DOHH2 (cell line): Measurements from ENCODE around the gene DDHD1.

Experiments
- H3F3A ChIP-seq: fragments of 200-600 bp; sonication (generic), shearing (Covaris generic); 2 replicates; pipeline ENCODE4 v1.6.0; 2016; ENCODE audit warnings: antibody characterized with exemption, mild to moderate bottlenecking; ENCODE audit not compliant: control insufficient read depth, insufficient read depth
- H3K27ac ChIP-seq: fragments of 200-600 bp; sonication (generic); 2 replicates; pipeline ENCODE4 v1.5.1; 2014; ENCODE audit warnings: low read depth, mild to moderate bottlenecking, low read length, moderate library complexity
- H3K27me3 ChIP-seq: fragments of 200-600 bp; sonication (generic); 2 replicates; pipeline ENCODE4 v1.6.1; 2014; ENCODE audit warnings: mild to moderate bottlenecking, low read length, mixed read lengths; ENCODE audit not compliant: control insufficient read depth
- H3K36me3 ChIP-seq: fragments of 200-600 bp; sonication (generic); 2 replicates; pipeline ENCODE4 v1.6.1; 2014; ENCODE audit warnings: mild to moderate bottlenecking, low read length, moderate library complexity, mixed read lengths; ENCODE audit not compliant: control insufficient read depth
- H3K4me1 ChIP-seq: fragments of 200-600 bp; sonication (generic); 2 replicates; pipeline ENCODE4 v1.6.1; 2014; ENCODE audit warnings: mild to moderate bottlenecking, low read length, mixed read lengths; ENCODE audit not compliant: control insufficient read depth
- H3K4me2 ChIP-seq: fragments of 200-600 bp; sonication (generic); 2 replicates; pipeline ENCODE4 v1.6.0; 2014; ENCODE audit warnings: mild to moderate bottlenecking, low read length, moderate library complexity
- H3K4me3 ChIP-seq: fragments of 200-600 bp; sonication (generic); 2 replicates; pipeline ENCODE4 v1.5.1; 2014; ENCODE audit warnings: mild to moderate bottlenecking, low read length, mixed read lengths
- H3K79me2 ChIP-seq: fragments of 200-600 bp; sonication (generic); 2 replicates; pipeline ENCODE4 v1.6.1; 2014; ENCODE audit warnings: mild to moderate bottlenecking, low read length, mixed read lengths; ENCODE audit not compliant: control insufficient read depth
- H3K9me2 ChIP-seq: fragments of 200-600 bp; sonication (generic); replicated peaks from 2 replicates; pipeline ENCODE4 v1.6.1; 2014; ENCODE audit warnings: mild to moderate bottlenecking, low read length, mixed read lengths; ENCODE audit not compliant: control insufficient read depth
- H3K9me3 ChIP-seq: fragments of 200-600 bp; sonication (generic); 2 replicates; pipeline ENCODE4 v1.6.1; 2014; ENCODE audit warnings: antibody characterized with exemption, low read length, mixed read lengths; ENCODE audit not compliant: control insufficient read depth, insufficient read depth
- H4K20me1 ChIP-seq: fragments of 200-600 bp; sonication (generic); 2 replicates; pipeline ENCODE4 v1.6.0; 2014; ENCODE audit warnings: low read depth, mild to moderate bottlenecking, antibody characterized with exemption, low read length, moderate library complexity; ENCODE audit not compliant: control insufficient read depth, insufficient read depth
- EZH2phosphoT487 ChIP-seq: fragments of 200-600 bp; sonication (generic); IDR thresholded peaks from 2 replicates; pipeline ENCODE4 v1.6.1; 2017; ENCODE audit warnings: borderline replicate concordance, mild to moderate bottlenecking, antibody characterized with exemption, low read length, moderate library complexity, mixed read lengths
- TF ChIP-seq, protein P1 (sequence below): fragments of 200-600 bp; sonication (generic); IDR thresholded peaks from one replicate; pipeline ENCODE4 v1.5.1; 2014; ENCODE audit warnings: antibody characterized with exemption, mild to moderate bottlenecking, low read depth, low read length; ENCODE audit not compliant: poor library complexity, severe bottlenecking

Gene DDHD1

DNA sequence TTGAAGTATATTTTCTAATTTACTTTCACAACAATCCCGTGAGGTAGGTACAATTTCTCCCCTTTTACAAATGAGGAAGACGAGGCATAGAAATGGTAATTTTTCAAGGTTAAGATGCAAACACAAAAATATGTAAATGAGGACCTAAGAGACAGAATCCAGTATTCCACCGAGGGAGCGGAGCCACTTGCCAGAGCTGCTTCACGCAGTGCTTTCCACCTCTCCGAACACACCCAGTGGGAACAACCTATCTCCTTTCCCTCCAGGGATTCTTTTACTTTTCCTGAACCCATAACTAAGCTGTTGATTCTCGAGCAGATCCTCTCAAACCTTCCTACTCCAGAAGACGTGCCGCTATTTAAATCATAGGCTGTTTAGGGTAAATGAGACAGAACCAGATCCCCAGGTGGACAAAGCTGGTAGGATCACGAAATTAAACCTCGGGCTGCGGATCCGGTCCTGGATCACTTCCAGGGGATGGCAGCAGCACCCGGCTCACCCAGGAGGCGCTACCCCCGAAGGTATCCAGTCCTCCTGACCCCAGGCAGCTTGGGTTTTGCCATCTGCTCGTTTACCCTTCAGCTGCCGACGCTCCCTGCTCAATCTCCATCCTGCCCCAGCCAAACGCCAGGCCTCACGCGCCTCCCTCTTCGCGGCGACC is 1.5 kb downstream of the DDHD1 start:
- H3K9me3 ChIP-seq = no peaks in the 10 kb centered on the region
- H3K9me2 ChIP-seq = no peaks in the 10 kb centered on the region
- peaks cover 13% of the 10 kb centered on the region; the same call in 1 of the 2 replicates for H3F3A ChIP-seq
- H3K4me2 ChIP-seq = peak overlapping the region; percentile 85
- peaks cover 22% of the 10 kb centered on the region; the same call in 1 of the 2 replicates for H3K36me3 ChIP-seq
- H3K79me2 ChIP-seq = peaks cover 62% of the 10 kb centered on the region
- peak overlapping the region; percentile 94 for H3K4me3 ChIP-seq
- peaks cover 51% of the 10 kb centered on the region for H3K4me1 ChIP-seq
- H3K27ac ChIP-seq = peak overlapping the region; percentile 75
- H4K20me1 ChIP-seq = peaks cover 31% of the 10 kb centered on the region
- no peak for TF ChIP-seq EZH2phosphoT487
- TF ChIP-seq, protein P1, sequence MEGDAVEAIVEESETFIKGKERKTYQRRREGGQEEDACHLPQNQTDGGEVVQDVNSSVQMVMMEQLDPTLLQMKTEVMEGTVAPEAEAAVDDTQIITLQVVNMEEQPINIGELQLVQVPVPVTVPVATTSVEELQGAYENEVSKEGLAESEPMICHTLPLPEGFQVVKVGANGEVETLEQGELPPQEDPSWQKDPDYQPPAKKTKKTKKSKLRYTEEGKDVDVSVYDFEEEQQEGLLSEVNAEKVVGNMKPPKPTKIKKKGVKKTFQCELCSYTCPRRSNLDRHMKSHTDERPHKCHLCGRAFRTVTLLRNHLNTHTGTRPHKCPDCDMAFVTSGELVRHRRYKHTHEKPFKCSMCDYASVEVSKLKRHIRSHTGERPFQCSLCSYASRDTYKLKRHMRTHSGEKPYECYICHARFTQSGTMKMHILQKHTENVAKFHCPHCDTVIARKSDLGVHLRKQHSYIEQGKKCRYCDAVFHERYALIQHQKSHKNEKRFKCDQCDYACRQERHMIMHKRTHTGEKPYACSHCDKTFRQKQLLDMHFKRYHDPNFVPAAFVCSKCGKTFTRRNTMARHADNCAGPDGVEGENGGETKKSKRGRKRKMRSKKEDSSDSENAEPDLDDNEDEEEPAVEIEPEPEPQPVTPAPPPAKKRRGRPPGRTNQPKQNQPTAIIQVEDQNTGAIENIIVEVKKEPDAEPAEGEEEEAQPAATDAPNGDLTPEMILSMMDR = no peak
- H3K27me3 ChIP-seq = no peaks in the 10 kb centered on the region

DNA sequence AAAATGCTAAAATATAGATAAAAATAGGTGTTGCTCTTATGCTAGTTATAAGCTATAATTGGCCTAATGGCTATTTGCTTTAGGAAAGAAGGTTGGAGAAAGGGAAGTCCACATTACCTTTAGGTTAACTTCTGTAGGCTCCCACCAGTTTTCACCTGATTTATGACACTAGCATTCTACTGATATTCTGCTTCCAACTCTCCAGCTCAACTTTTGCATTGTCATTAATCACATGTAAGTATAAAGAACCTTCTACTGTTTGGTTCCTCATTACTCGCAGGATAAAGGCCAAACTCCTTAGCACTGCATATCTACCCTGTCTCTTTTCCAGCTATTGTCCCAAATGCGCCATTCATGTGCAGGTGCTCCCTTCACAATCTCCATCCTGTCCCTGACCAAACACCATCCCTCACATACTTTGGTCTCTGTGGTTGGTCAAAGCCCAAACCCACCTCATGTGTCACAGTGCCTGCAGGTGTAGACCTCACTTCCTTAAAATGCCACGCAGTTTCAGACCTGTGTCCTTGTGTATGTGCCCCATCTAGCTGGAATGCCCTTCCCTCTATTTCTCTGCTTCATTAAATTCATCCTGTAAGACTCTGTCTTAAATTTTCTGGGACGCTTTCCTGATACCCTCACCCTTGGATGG is 3.3 kb downstream of the DDHD1 start:
- Histone ChIP-seq H4K20me1 (peaks cover 31% of the 10 kb centered on the region), H3K79me2 (peaks cover 81% of the 10 kb centered on the region), H3K9me2 (no peaks in the 10 kb centered on the region), H3F3A (peaks cover 13% of the 10 kb centered on the region; the same call in 1 of the 2 replicates), H3K9me3 (no peaks in the 10 kb centered on the region), H3K4me2 (peak overlapping the region; percentile 85), H3K27ac (no peak overlapping the region), H3K4me1 (peaks cover 53% of the 10 kb centered on the region), H3K4me3 (peak overlapping the region; percentile 94), H3K27me3 (no peaks in the 10 kb centered on the region), H3K36me3 (peaks cover 35% of the 10 kb centered on the region)
- TF ChIP-seq, protein P1 = no peak

DNA sequence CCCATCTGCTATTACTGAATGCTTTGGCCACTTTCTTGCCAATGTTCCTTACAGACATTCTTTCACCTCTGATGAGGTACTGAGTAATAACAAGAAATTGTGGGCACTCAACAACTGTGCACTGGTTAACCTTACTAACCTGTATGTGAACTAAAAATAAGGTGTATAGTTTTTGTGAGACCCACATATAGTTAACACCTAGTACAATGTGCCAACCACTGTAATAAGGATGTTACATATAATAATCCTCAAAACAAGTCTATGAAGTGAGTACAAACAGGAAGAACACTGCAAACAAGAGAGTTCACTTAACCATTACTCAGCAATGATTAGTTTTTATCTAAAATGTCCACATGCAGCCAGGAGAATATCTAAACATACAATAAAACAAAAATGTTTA is 4.5 kb downstream of the DDHD1 start:
- peaks cover 46% of the 10 kb centered on the region for H3K36me3 ChIP-seq

More for the DNA sequence above, 4.5 kb downstream of the DDHD1 start:
- peaks cover 45% of the 10 kb centered on the region for H3K4me1 ChIP-seq
- H3K4me3 ChIP-seq = peak overlapping the region; percentile 94
- H3F3A ChIP-seq = 0 out of 2 replicates have a peak, but pooled peaks cover 5% of the 10 kb centered on the region
- no peak overlapping the region for H3K27ac ChIP-seq
- no peaks in the 10 kb centered on the region for H3K27me3 ChIP-seq
- peaks cover 31% of the 10 kb centered on the region for H4K20me1 ChIP-seq
- peak overlapping the region; percentile 85 for H3K4me2 ChIP-seq
- H3K79me2 ChIP-seq = peaks cover 92% of the 10 kb centered on the region
- H3K9me2 ChIP-seq = no peaks in the 10 kb centered on the region
- peaks cover 5% of the 10 kb centered on the region; the same call in 1 of the 2 replicates for H3K9me3 ChIP-seq
- TF ChIP-seq, protein P1 = no peak
- no peak for TF ChIP-seq EZH2phosphoT487
